MM.1S (cell line): Measurements from ENCODE around the gene FAF1.

Experiments
- DNase-seq: peaks from one replicate; pipeline ENCODE4 v3.0.0-alpha.2; 2015
- H2AFZ ChIP-seq: fragments of 300-600 bp; sonication (generic); 2 replicates; pipeline ENCODE4 v1.6.0; 2016; ENCODE audit warnings: antibody characterized with exemption, low read length
- H3F3A ChIP-seq: fragments of 300-600 bp; sonication (generic); 2 replicates; pipeline ENCODE4 v1.6.1; 2016; ENCODE audit warnings: mild to moderate bottlenecking, antibody characterized with exemption, low read length, moderate library complexity, mixed read lengths; ENCODE audit not compliant: insufficient read depth
- H3K27ac ChIP-seq: fragments of 300-600 bp; sonication (generic); 2 replicates; pipeline ENCODE4 v1.5.1; 2016; ENCODE audit warnings: mild to moderate bottlenecking, low read length
- H3K27me3 ChIP-seq: fragments of 300-600 bp; sonication (generic); replicated peaks from 2 replicates; pipeline ENCODE4 v1.6.0; 2016; ENCODE audit warnings: low read length; ENCODE audit not compliant: insufficient read depth
- H3K36me3 ChIP-seq: fragments of 300-600 bp; sonication (generic); replicated peaks from 2 replicates; pipeline ENCODE4 v1.6.1; 2016; ENCODE audit warnings: mild to moderate bottlenecking, low read length, mixed read lengths; ENCODE audit not compliant: insufficient read depth
- H3K4me1 ChIP-seq: fragments of 300-600 bp; sonication (generic); 2 replicates; pipeline ENCODE4 v1.6.1; 2016; ENCODE audit warnings: low read length, mixed read lengths
- H3K4me2 ChIP-seq: fragments of 300-600 bp; sonication (generic); 2 replicates; pipeline ENCODE4 v1.6.0; 2016; ENCODE audit warnings: low read depth, low read length
- H3K4me3 ChIP-seq: fragments of 300-600 bp; sonication (generic); 2 replicates; pipeline ENCODE4 v1.5.1; 2016; ENCODE audit warnings: low read length, mixed read lengths
- H3K79me2 ChIP-seq: fragments of 300-600 bp; sonication (generic); 2 replicates; pipeline ENCODE4 v1.6.1; 2016; ENCODE audit warnings: mixed run types, low read length, mixed read lengths
- H3K9ac ChIP-seq: fragments of 300-600 bp; sonication (generic); 2 replicates; pipeline ENCODE4 v1.6.1; 2016; ENCODE audit warnings: low read length, mixed read lengths
- H3K9me2 ChIP-seq: fragments of 300-600 bp; sonication (generic); replicated peaks from 2 replicates; pipeline ENCODE4 v1.6.1; 2016; ENCODE audit warnings: mild to moderate bottlenecking, low read length, mixed read lengths; ENCODE audit not compliant: insufficient read depth
- H3K9me3 ChIP-seq: fragments of 300-600 bp; sonication (generic); replicated peaks from 2 replicates; pipeline ENCODE4 v1.6.1; 2016; ENCODE audit warnings: mild to moderate bottlenecking, low read length, mixed read lengths; ENCODE audit not compliant: insufficient read depth
- H4K20me1 ChIP-seq: fragments of 300-600 bp; sonication (generic); 2 replicates; pipeline ENCODE4 v1.6.1; 2016; ENCODE audit warnings: mild to moderate bottlenecking, low read length, moderate library complexity, mixed read lengths; ENCODE audit not compliant: insufficient read depth
- EZH2 ChIP-seq: fragments of 300-600 bp; sonication (generic); optimal IDR thresholded peaks from 2 replicates; pipeline ENCODE3; 2017; ENCODE audit warnings: low read depth, mild to moderate bottlenecking, antibody characterized with exemption, low read length, mixed read lengths
- EZH2phosphoT487 ChIP-seq: fragments of 300-600 bp; sonication (generic); IDR thresholded peaks from 2 replicates; pipeline ENCODE4 v1.6.1; 2018; ENCODE audit warnings: antibody characterized with exemption, low read length
- TF ChIP-seq, protein P1 (sequence below): fragments of 300-600 bp; sonication (generic); IDR thresholded peaks from 2 replicates; pipeline ENCODE4 v1.5.1; 2016; ENCODE audit warnings: antibody characterized with exemption, low read length, mixed read lengths

The FAF1 gene

DNA sequence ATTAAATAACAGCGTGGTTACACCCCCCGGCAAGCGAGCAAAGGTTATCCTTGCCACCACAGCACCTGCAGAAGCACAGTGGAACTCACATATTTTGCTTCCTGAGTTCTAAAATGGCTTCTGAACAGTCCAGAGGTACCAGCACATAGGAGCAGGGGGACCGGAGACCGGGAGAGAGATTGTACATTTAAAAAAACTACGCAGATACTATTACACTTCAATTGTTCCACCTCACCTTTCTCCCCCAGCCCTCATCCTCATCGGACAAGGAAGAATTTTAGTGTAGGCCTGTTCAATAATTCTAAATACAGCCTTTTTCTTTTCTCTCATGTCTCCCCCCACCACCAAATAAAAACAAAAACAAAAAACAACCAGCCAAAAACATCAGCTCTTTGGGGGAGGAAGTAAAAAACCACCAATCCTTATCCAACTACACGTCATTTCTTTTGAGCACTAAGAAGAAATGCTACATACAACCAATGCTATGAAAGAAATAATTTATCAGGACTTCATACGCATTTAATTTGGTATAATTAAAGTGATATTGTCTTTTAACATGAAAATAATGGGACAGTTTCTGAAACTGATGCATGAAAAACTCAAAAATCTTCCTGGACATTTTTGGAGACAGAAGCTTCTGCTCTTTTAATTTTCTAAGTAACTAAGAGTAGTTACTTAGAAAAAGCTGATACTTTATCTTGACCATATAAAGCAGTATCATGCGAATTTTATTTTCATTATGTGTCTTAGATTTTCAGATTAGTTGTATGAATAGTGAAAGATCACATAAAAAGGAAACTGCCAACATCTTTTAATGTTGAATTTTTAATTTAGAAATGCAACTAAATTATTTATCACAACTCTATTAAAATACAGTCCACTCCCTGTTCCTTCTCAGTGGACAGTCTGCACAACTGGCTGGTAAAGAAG, 19.1 kb upstream of the FAF1 start:
- Histone ChIP-seq H3K79me2 (no peaks in the 10 kb centered on the region), H4K20me1 (no peaks in the 10 kb centered on the region), H3K4me1 (no peaks in the 10 kb centered on the region), H3K9me3 (no peaks in the 10 kb centered on the region), H3F3A (no peaks in the 10 kb centered on the region), H3K4me3 (peak overlapping the region; percentile 66), H3K4me2 (peak overlapping the region; percentile 67), H3K9ac (peak overlapping the region; percentile 55; the same call in 1 of the 2 replicates), H3K27ac (peak overlapping the region; percentile 39; the same call in 1 of the 2 replicates), H3K27me3 (no peaks in the 10 kb centered on the region), H3K36me3 (no peaks in the 10 kb centered on the region), H2AFZ (peak overlapping the region; percentile 69), H3K9me2 (no peaks in the 10 kb centered on the region)
- TF ChIP-seq, protein P1, sequence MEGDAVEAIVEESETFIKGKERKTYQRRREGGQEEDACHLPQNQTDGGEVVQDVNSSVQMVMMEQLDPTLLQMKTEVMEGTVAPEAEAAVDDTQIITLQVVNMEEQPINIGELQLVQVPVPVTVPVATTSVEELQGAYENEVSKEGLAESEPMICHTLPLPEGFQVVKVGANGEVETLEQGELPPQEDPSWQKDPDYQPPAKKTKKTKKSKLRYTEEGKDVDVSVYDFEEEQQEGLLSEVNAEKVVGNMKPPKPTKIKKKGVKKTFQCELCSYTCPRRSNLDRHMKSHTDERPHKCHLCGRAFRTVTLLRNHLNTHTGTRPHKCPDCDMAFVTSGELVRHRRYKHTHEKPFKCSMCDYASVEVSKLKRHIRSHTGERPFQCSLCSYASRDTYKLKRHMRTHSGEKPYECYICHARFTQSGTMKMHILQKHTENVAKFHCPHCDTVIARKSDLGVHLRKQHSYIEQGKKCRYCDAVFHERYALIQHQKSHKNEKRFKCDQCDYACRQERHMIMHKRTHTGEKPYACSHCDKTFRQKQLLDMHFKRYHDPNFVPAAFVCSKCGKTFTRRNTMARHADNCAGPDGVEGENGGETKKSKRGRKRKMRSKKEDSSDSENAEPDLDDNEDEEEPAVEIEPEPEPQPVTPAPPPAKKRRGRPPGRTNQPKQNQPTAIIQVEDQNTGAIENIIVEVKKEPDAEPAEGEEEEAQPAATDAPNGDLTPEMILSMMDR: no peak
- TF ChIP-seq EZH2phosphoT487: no peak
- TF ChIP-seq EZH2: no peak
- DNase-seq: peak; percentile 46

DNA sequence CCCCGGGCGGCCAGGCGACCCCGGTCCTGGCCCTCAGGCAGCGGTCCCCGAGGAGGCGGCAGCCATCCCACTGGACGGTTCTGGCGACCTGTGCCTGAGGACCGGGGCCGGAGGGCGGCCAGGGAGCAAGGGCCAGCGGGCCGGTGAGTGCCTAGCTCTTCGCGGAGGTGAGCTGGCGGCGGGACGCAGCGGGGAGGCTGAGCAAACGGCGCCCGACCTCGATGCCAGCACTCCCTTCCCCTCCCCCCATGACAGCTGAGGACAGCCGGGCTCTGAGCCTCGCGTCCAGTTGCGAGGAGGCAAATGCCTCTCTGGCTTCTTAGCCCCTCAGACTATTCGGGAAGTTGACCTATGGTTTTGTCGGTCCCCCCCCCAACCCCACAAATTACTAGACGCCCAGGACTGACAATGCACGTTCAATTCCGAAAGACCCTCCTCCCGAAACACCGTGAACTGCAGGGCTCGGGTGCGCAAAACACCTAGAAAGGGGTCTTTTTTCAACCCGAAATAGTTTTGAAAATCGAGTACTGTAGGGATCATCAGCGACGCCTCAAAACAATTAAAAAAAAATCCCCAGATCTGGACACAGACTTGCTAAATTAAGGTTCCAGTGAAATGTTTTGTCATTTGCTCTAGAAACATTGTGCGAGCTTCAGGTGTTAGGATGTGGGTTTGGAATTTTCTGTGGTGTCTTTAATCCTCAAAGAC, 18.2 kb upstream of the FAF1 start:
- TF ChIP-seq, protein P1: no peak
- TF ChIP-seq EZH2: no peak
- TF ChIP-seq EZH2phosphoT487: no peak
- Histone ChIP-seq H3K4me1 (no peaks in the 10 kb centered on the region), H2AFZ (peak overlapping the region; percentile 69), H3K9me3 (no peaks in the 10 kb centered on the region), H3K27me3 (no peaks in the 10 kb centered on the region), H3K9ac (peak overlapping the region; percentile 55; the same call in 1 of the 2 replicates), H4K20me1 (no peaks in the 10 kb centered on the region), H3K79me2 (no peaks in the 10 kb centered on the region), H3K4me3 (peak overlapping the region; percentile 66), H3K4me2 (peak overlapping the region; percentile 67), H3K27ac (peak overlapping the region; percentile 39; the same call in 1 of the 2 replicates), H3K36me3 (no peaks in the 10 kb centered on the region), H3F3A (no peaks in the 10 kb centered on the region), H3K9me2 (no peaks in the 10 kb centered on the region)
- peak; percentile 52 for DNase-seq

DNA sequence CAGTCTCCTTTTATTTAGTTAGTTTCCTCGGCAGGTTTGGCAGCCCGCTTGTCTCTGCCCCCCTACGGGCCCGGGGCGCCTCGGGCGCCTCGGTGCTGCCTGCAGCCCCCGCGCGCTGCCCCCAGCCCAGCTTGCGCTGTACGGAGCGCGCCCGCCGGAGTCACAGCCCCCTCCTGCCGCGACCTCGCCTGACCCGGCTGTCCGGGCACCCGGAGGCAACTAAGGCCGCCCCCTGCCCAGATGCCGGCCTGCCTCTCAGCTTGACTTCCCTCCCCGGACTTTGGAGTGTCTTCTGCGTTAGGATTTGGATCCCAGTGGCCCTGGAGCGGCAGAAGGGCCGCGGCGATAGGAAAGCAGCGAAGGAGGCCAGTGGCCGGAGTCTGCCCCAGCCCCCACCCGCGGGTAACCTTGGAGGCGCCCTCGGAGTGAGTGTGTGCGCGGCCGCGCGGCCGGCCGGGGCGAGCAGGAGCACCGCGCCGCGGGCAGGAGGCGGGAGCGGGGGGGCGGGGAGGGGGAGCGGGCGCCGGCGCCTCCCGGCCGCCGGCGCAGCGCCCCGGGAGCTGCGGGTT, 17.6 kb upstream of the FAF1 start:
- Histone ChIP-seq H2AFZ (peak overlapping the region; percentile 77), H3K4me3 (peak overlapping the region; percentile 76), H3K9me2 (no peaks in the 10 kb centered on the region), H3K4me1 (no peaks in the 10 kb centered on the region), H3K79me2 (no peaks in the 10 kb centered on the region), H3K9ac (peak overlapping the region; percentile 79), H3F3A (no peaks in the 10 kb centered on the region), H3K36me3 (no peaks in the 10 kb centered on the region), H3K27me3 (no peaks in the 10 kb centered on the region), H4K20me1 (no peaks in the 10 kb centered on the region), H3K9me3 (no peaks in the 10 kb centered on the region), H3K4me2 (peak overlapping the region; percentile 65), H3K27ac (peak overlapping the region; percentile 46; the same call in 1 of the 2 replicates)
- TF ChIP-seq EZH2phosphoT487 (no peak), EZH2 (no peak)
- TF ChIP-seq, protein P1: no peak
- DNase-seq: peak; percentile 30
